SH-SY5Y (cell line): Measurements from ENCODE around the gene PARP8.

Experiments
- GATA2 ChIP-seq: IDR thresholded peaks from 2 replicates; pipeline ENCODE4 v1.6.1; 2011; ENCODE audit warnings: mild to moderate bottlenecking, low read depth, low read length
- GATA3 ChIP-seq: IDR thresholded peaks from 2 replicates; pipeline ENCODE4 v1.6.1; 2011; ENCODE audit warnings: low read depth, mild to moderate bottlenecking, low read length, moderate library complexity

GRCh38 chr5:50839472-50839871 is 173.0 kb downstream of the PARP8 start:
- TF ChIP-seq GATA3 (no peak), GATA2 (no peak)
